Omental fat pad (tissue), 4 donors: ENCODE measurements around the gene C1QTNF8. TPM values are rescaled to one million over a fixed set of nuclear protein-coding genes. Genes with fewer than 3 reads are reported as not detected.

Experiments
- ATAC-seq: fragments of 150-250 bp; one replicate; pipeline ENCODE4 v1.9.1; 2016; ENCODE audit warnings: mild to moderate bottlenecking, moderate library complexity; ENCODE audit not compliant: low FRiP score
- DNase-seq: peaks from one replicate; pipeline ENCODE4 v3.0.0-alpha.2; 2019; ENCODE audit warnings: low spot score
- total RNA-seq, 4 donors: library from RNA; depleted of rRNA; stranded (reverse); fragments of >200 nt; gene quantifications; one replicate each; pipeline ENCODE4 v1.1.0, GENCODE V29; 2016
- TF ChIP-seq, protein P1 (sequence below), 3 donors: fragments of 450-650 bp; IDR thresholded peaks; one replicate each; pipeline ENCODE4 v1.5.1; 2016 to 2017; ENCODE audit warnings: antibody characterized with exemption in 3 of 3, mild to moderate bottlenecking in 3 of 3, moderate library complexity in 2 of 3

Gene C1QTNF8
- total RNA-seq, 4 donors from 2014 or later = not detected

DNA sequence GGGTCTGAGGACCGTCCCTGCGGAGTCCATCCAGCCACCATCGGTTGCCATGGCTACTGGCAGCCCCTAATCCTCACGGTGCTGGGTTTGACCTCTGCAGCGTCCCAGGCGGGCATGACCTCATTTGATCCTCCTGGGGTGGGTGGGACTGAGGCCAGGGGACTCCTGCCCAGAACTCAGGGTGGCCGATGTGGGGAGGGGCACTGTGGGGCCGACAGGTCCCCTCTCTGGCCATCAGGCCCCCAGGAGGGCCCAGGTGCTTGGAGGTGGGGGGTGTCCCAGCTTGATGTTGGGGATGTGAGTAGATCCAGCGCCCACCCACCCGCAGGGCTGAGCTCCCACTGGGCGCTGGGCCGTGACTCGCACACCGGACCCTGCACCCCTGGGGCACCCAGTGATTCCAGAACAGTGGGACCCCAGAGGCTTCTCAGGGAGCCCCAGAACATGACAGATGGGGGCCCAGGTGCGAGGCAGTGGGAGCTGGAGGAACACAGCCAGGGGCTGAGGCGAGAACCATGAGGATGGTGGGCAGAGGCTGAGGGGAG, 25.1 kb downstream of the C1QTNF8 start:
- ATAC-seq (no peak), DNase-seq (no peak)
- TF ChIP-seq, protein P1, sequence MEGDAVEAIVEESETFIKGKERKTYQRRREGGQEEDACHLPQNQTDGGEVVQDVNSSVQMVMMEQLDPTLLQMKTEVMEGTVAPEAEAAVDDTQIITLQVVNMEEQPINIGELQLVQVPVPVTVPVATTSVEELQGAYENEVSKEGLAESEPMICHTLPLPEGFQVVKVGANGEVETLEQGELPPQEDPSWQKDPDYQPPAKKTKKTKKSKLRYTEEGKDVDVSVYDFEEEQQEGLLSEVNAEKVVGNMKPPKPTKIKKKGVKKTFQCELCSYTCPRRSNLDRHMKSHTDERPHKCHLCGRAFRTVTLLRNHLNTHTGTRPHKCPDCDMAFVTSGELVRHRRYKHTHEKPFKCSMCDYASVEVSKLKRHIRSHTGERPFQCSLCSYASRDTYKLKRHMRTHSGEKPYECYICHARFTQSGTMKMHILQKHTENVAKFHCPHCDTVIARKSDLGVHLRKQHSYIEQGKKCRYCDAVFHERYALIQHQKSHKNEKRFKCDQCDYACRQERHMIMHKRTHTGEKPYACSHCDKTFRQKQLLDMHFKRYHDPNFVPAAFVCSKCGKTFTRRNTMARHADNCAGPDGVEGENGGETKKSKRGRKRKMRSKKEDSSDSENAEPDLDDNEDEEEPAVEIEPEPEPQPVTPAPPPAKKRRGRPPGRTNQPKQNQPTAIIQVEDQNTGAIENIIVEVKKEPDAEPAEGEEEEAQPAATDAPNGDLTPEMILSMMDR (IDR thresholded peaks at IDR 0.05) = no peak

DNA sequence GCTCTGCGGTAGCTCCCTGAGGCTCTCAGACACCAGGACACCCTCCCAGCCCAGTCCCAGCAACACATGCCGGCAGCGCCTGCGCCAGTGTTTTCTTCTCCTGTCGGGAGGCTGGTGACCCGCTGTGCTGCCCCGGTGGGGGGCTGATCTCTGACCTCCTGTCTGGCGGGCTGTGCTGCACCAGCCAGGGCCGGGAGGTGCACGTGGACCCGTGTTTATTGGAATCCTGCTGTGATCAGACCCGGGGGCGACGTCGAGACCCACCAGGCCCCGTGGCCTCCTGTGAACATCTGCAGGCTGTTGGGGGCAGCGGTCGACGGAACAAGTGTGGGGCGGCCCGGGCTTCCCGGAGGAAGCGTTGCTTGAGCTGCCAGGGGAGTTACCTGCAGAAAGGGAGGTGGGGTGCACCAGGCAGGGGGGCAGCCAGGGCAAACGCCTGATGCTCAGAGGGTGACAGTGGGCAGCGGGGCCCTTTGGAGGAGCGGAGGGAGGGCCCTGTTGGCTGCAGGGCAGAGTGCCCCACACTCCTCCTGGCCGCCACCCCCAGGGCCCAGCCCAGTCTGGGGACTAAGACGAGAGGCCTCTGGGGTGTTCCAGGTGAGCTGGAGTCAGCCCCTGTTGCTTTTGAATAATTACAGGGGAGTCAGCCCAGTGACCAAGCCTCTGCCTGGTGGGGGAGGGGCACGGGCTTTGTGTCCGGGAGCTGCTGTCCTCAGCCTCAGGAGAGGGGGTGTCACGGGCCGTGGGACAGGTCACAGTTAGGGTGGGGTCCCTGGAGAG, 25.8 kb downstream of the C1QTNF8 start:
- DNase-seq = no peak
- ATAC-seq = no peak
- TF ChIP-seq, protein P1 (IDR thresholded peaks at IDR 0.05) = no peak

DNA sequence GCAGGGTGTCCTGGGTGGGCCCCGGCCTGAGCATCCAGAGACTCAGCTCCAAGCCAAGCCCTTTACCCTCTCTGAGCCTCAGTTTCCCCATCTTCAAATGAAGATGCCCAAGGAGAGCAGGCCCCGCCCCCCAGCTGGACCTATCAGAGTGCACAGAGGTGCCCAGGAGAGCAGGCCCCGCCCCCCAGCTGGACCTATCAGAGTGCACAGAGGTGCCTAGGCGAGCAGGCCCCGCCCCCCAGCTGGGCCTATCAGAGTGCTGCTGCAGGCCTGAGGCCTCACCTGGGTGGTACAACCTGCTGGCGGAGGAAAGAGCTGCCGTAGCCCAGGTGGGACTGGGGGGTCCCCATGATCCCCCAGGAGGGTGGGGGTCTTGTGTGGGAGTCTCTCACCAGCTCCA, 26.9 kb downstream of the C1QTNF8 start:
- ATAC-seq (no peak), DNase-seq (no peak)
- TF ChIP-seq, protein P1 (IDR thresholded peaks at IDR 0.05) = no peak

DNA sequence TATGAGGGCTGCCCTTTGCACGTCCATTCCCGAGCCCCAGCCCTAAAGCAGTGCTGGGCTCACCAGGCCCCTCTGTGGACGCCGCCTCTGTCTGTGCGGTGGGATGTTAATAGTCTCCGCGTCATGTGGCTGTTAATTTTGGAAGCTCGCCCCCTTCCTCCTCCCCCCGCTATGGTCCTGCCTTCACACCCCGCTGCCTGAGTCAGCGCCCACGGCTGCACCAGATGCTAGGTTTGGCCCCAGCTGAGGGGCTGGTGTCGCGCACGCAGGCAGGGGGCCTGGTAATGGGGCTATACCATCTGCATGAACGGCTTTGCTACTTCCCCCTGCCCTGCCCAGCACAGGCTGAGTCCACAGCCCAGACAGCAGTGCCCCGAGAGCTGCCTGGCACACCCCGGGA, 27.6 kb downstream of the C1QTNF8 start:
- ATAC-seq (no peak), DNase-seq (no peak)
- TF ChIP-seq, protein P1 (IDR thresholded peaks at IDR 0.05) = no peak

DNA sequence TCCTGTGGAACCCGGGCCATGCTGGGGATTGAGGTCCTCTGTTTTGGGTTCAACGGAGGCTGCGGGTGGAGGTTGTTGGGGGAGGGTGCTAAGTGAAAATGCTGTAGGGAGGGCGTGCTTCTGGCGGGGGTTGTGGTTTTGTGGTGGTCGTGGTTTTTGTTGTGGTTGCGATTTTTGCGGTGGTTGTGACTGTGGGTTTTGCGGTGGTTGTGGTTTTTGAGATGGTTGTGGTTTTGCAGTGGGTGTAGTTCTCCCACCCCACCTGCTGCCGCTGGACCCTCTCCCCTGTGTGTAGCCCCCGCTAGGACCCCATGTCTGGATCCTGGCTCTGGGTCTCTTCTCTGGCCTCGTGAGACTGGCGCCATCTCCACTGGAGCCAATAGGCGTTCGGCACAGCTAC, 28.4 kb downstream of the C1QTNF8 start:
- DNase-seq = no peak
- TF ChIP-seq, protein P1 (IDR thresholded peaks at IDR 0.05) = no peak
- no peak for ATAC-seq

DNA sequence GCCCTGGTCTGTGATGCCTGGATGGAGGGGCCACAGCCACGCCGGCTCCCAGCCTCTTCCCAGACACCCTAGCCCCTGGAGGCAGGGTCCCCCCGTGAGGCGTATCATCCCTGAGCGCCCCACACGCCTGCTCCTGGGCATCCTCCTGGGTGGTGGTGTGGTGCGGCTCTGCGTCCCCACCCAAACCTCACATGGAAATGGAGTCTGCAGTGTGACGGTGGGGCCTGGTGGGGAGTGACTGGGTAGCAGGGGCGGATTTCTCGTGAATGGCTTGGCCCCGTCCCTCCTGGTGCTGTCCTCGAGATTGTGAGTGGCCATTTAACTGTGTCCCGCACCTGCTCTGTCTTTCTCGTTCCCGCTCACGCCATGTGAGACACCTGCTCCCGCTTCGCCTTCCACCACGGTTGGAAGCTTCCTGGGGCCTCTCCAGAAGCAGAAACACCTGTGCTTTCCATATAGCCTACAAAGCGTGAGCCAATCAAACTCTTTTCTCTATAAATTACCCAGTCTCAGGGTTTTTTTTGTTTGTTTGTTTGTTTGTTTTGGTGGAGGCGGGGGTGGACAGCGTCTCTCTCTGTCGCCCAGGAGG, 29.4 kb downstream of the C1QTNF8 start:
- ATAC-seq = no peak
- DNase-seq = no peak
- TF ChIP-seq, protein P1 (IDR thresholded peaks at IDR 0.05) = no peak
